ENCODE results near the gene SZT2.
"Not testable (repeated sequence)": the region's sequence is repeated elsewhere in the genome, so short reads cannot be mapped to it uniquely, and the experiment has no call there.

Gene SZT2

DNA sequence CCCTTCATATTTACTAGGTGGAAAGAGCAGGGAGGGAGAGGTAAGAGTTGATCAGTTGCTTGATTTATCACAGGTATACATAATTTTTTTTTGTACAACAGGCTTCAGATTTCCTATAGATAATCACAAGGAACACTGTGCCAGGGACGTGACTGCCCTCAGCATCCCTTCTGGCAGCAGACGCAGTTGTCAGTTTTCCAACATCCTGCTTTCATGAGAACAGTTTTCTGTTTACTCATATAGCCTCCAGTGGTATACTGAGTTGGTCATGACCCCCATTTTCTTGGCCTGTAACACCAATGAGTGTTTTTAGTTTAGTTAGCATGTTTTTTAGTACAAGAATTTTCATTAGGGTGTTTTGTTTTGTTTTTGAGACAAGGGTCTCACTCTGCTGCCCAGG is 103.1 kb downstream of the SZT2 start:
- TF ChIP-seq, protein P1, sequence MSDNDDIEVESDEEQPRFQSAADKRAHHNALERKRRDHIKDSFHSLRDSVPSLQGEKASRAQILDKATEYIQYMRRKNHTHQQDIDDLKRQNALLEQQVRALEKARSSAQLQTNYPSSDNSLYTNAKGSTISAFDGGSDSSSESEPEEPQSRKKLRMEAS (IDR thresholded peaks at IDR 0.05; ENCODE audit: low read depth, low read length), result no peak
- TF ChIP-seq, protein P2, sequence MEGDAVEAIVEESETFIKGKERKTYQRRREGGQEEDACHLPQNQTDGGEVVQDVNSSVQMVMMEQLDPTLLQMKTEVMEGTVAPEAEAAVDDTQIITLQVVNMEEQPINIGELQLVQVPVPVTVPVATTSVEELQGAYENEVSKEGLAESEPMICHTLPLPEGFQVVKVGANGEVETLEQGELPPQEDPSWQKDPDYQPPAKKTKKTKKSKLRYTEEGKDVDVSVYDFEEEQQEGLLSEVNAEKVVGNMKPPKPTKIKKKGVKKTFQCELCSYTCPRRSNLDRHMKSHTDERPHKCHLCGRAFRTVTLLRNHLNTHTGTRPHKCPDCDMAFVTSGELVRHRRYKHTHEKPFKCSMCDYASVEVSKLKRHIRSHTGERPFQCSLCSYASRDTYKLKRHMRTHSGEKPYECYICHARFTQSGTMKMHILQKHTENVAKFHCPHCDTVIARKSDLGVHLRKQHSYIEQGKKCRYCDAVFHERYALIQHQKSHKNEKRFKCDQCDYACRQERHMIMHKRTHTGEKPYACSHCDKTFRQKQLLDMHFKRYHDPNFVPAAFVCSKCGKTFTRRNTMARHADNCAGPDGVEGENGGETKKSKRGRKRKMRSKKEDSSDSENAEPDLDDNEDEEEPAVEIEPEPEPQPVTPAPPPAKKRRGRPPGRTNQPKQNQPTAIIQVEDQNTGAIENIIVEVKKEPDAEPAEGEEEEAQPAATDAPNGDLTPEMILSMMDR (IDR thresholded peaks at IDR 0.05; ENCODE audit: low read depth, low read length), result no peak
- TF ChIP-seq POLR2A (IDR thresholded peaks at IDR 0.05; ENCODE audit: extremely low read depth, insufficient read length), result no peak

GRCh38 chr1:43493661-43494450 is 104.2 kb downstream of the SZT2 start:
- TF ChIP-seq MYC (IDR thresholded peaks at IDR 0.05; ENCODE audit: low read depth, low read length) (no peak), POLR2A (IDR thresholded peaks at IDR 0.05; ENCODE audit: extremely low read depth, insufficient read length) (no peak)
- TF ChIP-seq, protein P1 (IDR thresholded peaks at IDR 0.05; ENCODE audit: low read depth, low read length), result no peak
- TF ChIP-seq, protein P2 (IDR thresholded peaks at IDR 0.05; ENCODE audit: low read depth, low read length), result no peak
- H3K4me3 ChIP-seq (ENCODE audit: low read depth, low read length), result no peak overlapping the region
- DNase-seq (ENCODE audit: low read depth), result no peak

More for the DNA sequence above, 103.1 kb downstream of the SZT2 start:
- no peak overlapping the region for H3K4me3 ChIP-seq (ENCODE audit: low read depth, low read length)
- no peak for DNase-seq (ENCODE audit: low read depth)

- no peak overlapping the region for H3K4me3 ChIP-seq (ENCODE audit: low read depth, low read length)
- no peak for DNase-seq (ENCODE audit: low read depth)
- TF ChIP-seq, protein P1 (IDR thresholded peaks at IDR 0.05; ENCODE audit: low read depth, low read length), result no peak
- TF ChIP-seq, protein P2 (IDR thresholded peaks at IDR 0.05; ENCODE audit: low read depth, low read length), result no peak
- TF ChIP-seq POLR2A (IDR thresholded peaks at IDR 0.05; ENCODE audit: extremely low read depth, insufficient read length), result no peak
- TF ChIP-seq MYC (IDR thresholded peaks at IDR 0.05; ENCODE audit: low read depth, low read length), result no peak
These were observed 105.5 kb downstream of the SZT2 start for GRCh38 chr1:43495204-43495603.

- TF ChIP-seq POLR2A (IDR thresholded peaks at IDR 0.05; ENCODE audit: extremely low read depth, insufficient read length) (no peak), MYC (IDR thresholded peaks at IDR 0.05; ENCODE audit: low read depth, low read length) (no peak)
- TF ChIP-seq, protein P1 (IDR thresholded peaks at IDR 0.05; ENCODE audit: low read depth, low read length), result no peak
- TF ChIP-seq, protein P2 (IDR thresholded peaks at IDR 0.05; ENCODE audit: low read depth, low read length), result no peak
- DNase-seq (ENCODE audit: low read depth), result no peak
- no peak overlapping the region for H3K4me3 ChIP-seq (ENCODE audit: low read depth, low read length)
These were observed 110.2 kb downstream of the SZT2 start for GRCh38 chr1:43499898-43500297.

GRCh38 chr1:43501806-43502205 is 112.1 kb downstream of the SZT2 start:
- not testable (repeated sequence) for H3K4me3 ChIP-seq (ENCODE audit: low read depth, low read length); DNase-seq (ENCODE audit: low read depth)

GRCh38 chr1:43503534-43503933 is 113.8 kb downstream of the SZT2 start:
- no peak for DNase-seq (ENCODE audit: low read depth)
- H3K4me3 ChIP-seq (ENCODE audit: low read depth, low read length), result no peak overlapping the region
- no peak for TF ChIP-seq POLR2A (IDR thresholded peaks at IDR 0.05; ENCODE audit: extremely low read depth, insufficient read length)
- no peak for TF ChIP-seq MYC (IDR thresholded peaks at IDR 0.05; ENCODE audit: low read depth, low read length)
- TF ChIP-seq, protein P1 (IDR thresholded peaks at IDR 0.05; ENCODE audit: low read depth, low read length), result no peak
- TF ChIP-seq, protein P2 (IDR thresholded peaks at IDR 0.05; ENCODE audit: low read depth, low read length), result no peak

Data from NB4 (cell line).